ENCODE measurements around the gene NACC2. TPM values are rescaled to one million over a fixed set of nuclear protein-coding genes. Genes with fewer than 3 reads are reported as not detected.

NACC2 gene
- total RNA-seq, 2 experiments from 2014 or later = 4.2 to 5.2 TPM

DNA sequence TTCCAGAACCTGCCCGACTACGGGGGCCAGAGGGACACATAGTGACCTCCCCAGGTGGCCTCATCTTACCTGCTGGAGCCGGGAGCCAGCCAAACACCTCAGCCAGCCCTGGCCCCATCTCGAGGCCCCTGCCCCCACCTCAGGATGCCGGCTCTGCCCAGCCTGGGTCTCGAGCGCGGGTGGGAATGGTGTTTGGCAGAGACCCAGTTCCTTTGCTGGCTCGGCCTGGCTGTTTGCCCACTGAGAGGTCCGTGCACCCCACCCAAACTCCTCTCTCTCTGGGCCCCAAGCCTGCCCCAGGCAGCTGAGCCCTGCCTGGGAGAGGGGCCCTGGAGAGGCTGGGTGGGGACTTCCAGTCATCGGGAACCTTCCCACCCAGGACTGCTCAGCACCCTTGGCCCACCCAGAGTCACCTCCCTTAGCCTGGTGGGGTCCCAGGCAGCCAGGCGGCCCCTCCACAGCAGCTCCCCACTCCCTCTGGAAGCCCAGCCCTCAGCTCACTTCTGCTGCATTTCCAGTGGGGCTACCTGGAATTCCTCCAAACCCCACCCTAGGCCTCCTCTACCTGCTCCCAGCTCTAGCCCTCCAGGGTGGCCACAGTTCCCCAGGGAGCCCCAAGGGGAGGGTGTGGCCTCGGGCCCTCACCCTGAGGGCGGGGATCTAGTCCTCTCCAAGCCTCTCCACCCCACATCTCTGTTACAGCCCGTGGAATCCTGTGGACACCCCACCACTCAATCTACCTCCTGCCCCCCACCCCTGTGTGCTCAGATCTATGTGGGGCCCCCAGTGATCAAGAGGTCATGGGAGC, 91.5 kb downstream of the NACC2 start:
- no peak for DNase-seq
- Mint-ChIP-seq H3K9me3 (ENCODE audit: low read depth) (no peaks in the 10 kb centered on the region), H3K27ac (no peak overlapping the region), H3K4me1 (no peaks in the 10 kb centered on the region), H3K4me3 (no peak overlapping the region), H3K27me3 (no peaks in the 10 kb centered on the region), H3K36me3 (ENCODE audit: low read depth) (no peaks in the 10 kb centered on the region)
- intact Hi-C loops (cut with DNase I, micrococcal nuclease) = no loop called here
- ATAC-seq = no peak
- ChIA-PET POLR2A (no interaction called here), CTCF (no interaction called here)

- Mint-ChIP-seq H3K27me3 (no peaks in the 10 kb centered on the region), H3K4me3 (no peak overlapping the region), H3K27ac (no peak overlapping the region), H3K36me3 (ENCODE audit: low read depth) (no peaks in the 10 kb centered on the region), H3K4me1 (no peaks in the 10 kb centered on the region), H3K9me3 (ENCODE audit: low read depth) (no peaks in the 10 kb centered on the region)
- intact Hi-C loops (cut with DNase I, micrococcal nuclease) = no loop called here
- no peak for ATAC-seq
- ChIA-PET POLR2A (no interaction called here), CTCF (no interaction called here)
- no peak for DNase-seq
Measured at GRCh38 chr9:136002881-136003280, 92.2 kb downstream of the NACC2 start.

DNA sequence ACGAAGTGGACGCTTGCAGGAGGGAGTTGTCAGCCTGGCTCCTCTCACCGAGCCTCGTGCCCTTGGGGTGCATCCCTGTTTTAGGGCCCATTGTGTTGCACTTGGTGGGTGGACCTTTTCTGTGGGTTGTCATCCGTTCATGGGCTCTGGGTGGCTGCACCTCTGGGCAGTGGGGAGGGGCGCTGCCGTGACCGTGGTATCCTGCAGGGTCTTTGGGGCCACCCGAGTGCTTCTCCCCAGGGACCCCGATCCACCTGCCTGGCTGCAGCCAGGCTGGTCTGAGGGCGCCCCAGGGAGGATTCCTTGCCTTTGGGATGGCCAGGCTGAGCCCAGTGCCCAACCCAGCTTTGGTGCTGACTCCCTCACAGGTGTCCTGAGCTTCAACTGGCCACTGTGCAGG, 92.9 kb downstream of the NACC2 start:
- intact Hi-C loops (cut with DNase I, micrococcal nuclease) = no loop called here
- Mint-ChIP-seq H3K9me3 (ENCODE audit: low read depth) (no peaks in the 10 kb centered on the region), H3K27ac (no peak overlapping the region), H3K4me1 (no peaks in the 10 kb centered on the region), H3K36me3 (ENCODE audit: low read depth) (no peaks in the 10 kb centered on the region), H3K27me3 (no peaks in the 10 kb centered on the region), H3K4me3 (no peak overlapping the region)
- ATAC-seq (no peak), DNase-seq (no peak)
- CTCF ChIA-PET = no interaction called here
- POLR2A ChIA-PET = no interaction called here

DNA sequence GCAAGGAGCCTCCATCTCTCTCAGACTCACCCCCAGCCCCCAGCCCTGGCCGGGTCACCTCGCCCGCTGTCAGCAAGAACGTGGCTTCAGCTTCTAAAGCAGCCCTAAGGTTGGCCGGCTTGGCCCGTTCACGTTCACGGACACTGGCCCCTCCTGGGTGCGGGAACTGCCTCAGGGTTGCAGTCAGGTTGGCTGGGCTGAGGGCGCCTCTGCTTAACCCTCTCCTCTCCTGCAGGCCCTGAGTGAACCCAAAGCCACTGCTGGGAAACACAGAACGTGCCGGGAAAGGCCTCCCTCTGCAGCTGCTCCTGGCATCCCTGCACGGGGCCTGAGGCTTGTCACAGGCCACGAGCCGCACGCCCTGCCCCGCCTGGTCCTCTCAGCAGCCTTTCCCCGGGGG, 93.9 kb downstream of the NACC2 start:
- POLR2A ChIA-PET = no interaction called here
- DNase-seq = no peak
- no peak overlapping the region for H3K27ac Mint-ChIP-seq

DNA sequence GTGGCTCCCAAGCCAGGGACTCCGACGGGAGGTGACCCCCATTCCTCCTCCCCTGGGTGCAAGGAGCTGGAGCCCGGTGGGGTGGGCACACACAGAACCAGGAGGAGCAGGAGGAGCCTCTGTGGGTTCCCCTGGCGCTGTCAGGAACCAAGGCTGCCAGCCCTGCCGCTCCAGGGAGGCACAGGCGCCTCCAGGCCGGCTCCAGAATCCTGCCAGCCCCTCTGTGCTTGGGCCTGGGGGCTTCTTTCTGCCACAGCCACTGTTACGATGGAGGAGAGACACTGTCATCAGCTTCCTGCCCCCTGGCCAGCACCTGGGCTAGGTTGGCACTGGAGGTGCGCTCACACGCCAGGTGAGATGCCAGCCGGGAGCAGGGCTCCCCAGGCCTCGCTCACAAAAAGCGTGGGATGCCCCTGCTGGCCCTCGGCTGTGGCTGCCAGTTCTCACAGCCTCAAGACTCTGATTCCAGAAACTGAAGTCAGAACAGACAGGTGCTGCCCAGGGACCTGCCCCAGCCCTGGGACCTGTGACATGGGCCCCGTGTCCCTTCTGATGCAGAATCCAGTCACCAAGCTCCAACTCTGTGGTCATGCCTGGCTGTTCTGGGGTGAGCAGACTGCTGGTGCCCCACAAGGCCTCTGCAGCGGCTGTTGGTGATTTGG, 96.5 kb downstream of the NACC2 start:
- Mint-ChIP-seq H3K9me3 (ENCODE audit: low read depth) (no peaks in the 10 kb centered on the region), H3K27me3 (no peaks in the 10 kb centered on the region), H3K36me3 (ENCODE audit: low read depth) (no peaks in the 10 kb centered on the region), H3K4me3 (no peak overlapping the region), H3K27ac (no peak overlapping the region), H3K4me1 (no peaks in the 10 kb centered on the region)
- CTCF ChIA-PET = no interaction called here
- POLR2A ChIA-PET = no interaction called here
- intact Hi-C loops (cut with DNase I, micrococcal nuclease) = no loop called here
- ATAC-seq (no peak), DNase-seq (no peak)

More for the DNA sequence above, 93.9 kb downstream of the NACC2 start:
- intact Hi-C loops (cut with DNase I, micrococcal nuclease) = no loop called here
- no peaks in the 10 kb centered on the region for H3K9me3 Mint-ChIP-seq (ENCODE audit: low read depth)
- no peak for ATAC-seq
- CTCF ChIA-PET = no interaction called here
- H3K27me3 Mint-ChIP-seq = no peaks in the 10 kb centered on the region
- H3K4me3 Mint-ChIP-seq = no peak overlapping the region
- no peaks in the 10 kb centered on the region for H3K36me3 Mint-ChIP-seq (ENCODE audit: low read depth)
- H3K4me1 Mint-ChIP-seq = no peaks in the 10 kb centered on the region

DNA sequence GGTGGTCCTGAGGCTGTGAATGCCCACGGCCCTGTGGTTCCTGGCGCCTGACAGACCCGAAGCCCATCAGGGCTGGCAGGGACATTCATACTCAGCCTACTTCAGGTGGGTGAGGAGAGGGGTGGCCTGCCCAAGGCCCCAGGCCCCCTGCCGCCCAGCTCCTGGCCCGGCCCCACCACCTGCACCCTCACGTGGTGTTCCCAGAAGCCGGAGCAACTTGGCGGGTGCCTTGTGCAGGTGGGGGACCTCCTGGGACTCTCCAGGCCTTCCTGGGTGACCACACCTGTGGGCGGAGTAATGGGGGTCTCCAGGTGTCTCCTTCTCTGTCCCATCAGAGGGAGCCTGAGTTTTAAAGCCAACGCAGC, 97.1 kb downstream of the NACC2 start:
- Mint-ChIP-seq H3K4me3 (no peak overlapping the region), H3K27me3 (no peaks in the 10 kb centered on the region), H3K4me1 (no peaks in the 10 kb centered on the region), H3K9me3 (ENCODE audit: low read depth) (no peaks in the 10 kb centered on the region), H3K27ac (no peak overlapping the region), H3K36me3 (ENCODE audit: low read depth) (no peaks in the 10 kb centered on the region)
- ChIA-PET POLR2A (no interaction called here), CTCF (interaction anchor here (1.2 kb wide), 1 partner anchor 142 kb away, joined by 3 read pairs; no protein-coding TSS in a partner anchor)
- no peak for ATAC-seq
- DNase-seq = no peak
- intact Hi-C loops (cut with DNase I, micrococcal nuclease) = no loop called here

DNA sequence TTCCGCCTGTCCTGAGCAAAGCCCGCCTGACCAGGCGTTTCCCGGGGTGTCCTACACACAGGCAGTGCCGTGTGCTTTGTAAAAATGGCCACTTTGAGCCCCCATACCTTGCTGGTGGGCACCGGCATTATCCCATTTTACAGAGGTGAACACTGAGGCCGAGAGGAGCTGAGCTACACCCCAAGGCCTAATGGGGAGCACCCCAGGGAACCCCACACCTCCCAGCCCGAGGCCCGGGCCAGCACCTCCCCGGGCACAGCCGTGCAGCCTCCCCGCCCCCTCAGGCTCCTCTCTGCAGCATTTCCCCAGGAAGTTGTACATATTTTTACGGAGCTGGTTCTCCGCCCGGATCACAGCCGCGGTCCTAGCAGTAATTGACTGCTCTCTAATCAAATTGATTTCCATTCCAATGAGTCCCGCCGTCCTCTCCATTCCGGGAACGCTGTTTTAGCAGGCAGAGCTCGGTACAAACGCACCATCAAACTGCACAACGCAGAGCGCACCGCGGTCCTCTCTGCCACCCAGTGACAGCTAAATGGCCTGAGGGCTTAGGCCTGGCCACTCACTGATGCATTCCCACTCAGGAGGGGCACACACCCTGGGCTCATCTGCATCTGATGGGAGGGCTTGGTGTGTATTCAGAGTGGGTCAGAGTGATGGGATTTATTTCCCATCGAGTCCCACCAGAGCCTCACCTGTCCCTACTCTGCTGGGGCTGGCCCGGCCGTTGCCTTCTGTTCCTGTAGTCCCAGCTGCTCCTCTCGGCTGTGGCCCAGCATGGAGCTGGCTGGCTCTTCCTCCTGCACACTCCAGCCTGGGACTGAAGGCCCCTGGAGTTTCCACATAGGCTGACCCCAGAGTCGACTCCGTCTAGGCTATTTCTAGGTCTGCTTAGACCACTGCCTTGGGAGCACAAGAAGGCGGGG, 97.7 kb downstream of the NACC2 start:
- DNase-seq (no peak), ATAC-seq (no peak)
- no peak overlapping the region for H3K27ac Mint-ChIP-seq
- H3K4me1 Mint-ChIP-seq = peaks cover 5% of the 10 kb centered on the region
- H3K4me3 Mint-ChIP-seq = no peak overlapping the region
- POLR2A ChIA-PET = no interaction called here
- H3K27me3 Mint-ChIP-seq = no peaks in the 10 kb centered on the region
- no peaks in the 10 kb centered on the region for H3K36me3 Mint-ChIP-seq (ENCODE audit: low read depth)
- intact Hi-C loops (cut with DNase I, micrococcal nuclease) = no loop called here
- no peaks in the 10 kb centered on the region for H3K9me3 Mint-ChIP-seq (ENCODE audit: low read depth)
- CTCF ChIA-PET = interaction anchor here (1.2 kb wide), 1 partner anchor 143 kb away, joined by 3 read pairs; no protein-coding TSS in a partner anchor

GRCh38 chr9:135995816-135996215, 99.3 kb downstream of the NACC2 start:
- Mint-ChIP-seq H3K27ac (no peak overlapping the region), H3K27me3 (no peaks in the 10 kb centered on the region), H3K4me1 (peaks cover 10% of the 10 kb centered on the region), H3K4me3 (no peak overlapping the region), H3K9me3 (ENCODE audit: low read depth) (no peaks in the 10 kb centered on the region), H3K36me3 (ENCODE audit: low read depth) (no peaks in the 10 kb centered on the region)
- ChIA-PET CTCF (no interaction called here), POLR2A (no interaction called here)
- intact Hi-C loops (cut with DNase I, micrococcal nuclease) = no loop called here
- DNase-seq (no peak), ATAC-seq (no peak)

DNA sequence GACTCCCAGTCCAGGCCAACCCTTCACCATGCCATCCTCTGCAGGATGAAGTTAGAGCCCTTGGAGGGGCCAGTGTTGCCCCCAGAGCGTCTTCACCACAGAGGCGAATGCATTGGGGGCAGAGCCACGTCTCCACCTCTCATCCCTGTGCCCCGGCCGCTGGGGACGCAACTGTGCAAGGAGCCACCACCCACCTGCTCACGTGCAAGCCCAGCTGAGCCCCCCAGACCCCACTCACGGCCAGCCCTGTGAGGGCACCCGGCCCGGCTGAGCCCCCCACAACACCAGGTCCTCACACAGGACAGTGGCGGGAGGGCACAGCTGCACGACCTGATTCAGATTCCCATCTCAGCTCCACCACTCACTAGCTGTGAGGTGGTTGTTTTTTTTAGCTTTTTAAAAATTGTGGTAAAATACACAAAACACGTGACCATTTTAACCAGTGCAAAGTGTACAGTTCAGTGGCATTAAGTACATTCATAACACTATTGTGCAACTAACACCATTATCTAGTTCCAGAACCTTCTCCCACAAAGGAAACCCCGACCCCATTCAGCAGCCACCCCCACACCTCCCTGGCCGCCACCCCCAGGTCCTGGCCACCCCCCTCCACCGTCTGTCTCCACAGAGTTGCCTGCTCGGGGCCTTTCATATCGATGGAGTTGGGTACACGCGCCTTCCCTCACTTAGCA, 100.4 kb downstream of the NACC2 start:
- H3K27me3 Mint-ChIP-seq = no peaks in the 10 kb centered on the region
- ATAC-seq (no peak), DNase-seq (no peak)
- no peak overlapping the region for H3K27ac Mint-ChIP-seq
- H3K4me1 Mint-ChIP-seq = peaks cover 16% of the 10 kb centered on the region
- intact Hi-C loops (cut with DNase I, micrococcal nuclease) = loop anchor here in 1 of 2 experiments (5.0 kb wide), 2 partner anchors 113 to 1967 kb away; partner anchors contain the start of gene BRD3OS
- POLR2A ChIA-PET = no interaction called here
- no peaks in the 10 kb centered on the region for H3K36me3 Mint-ChIP-seq (ENCODE audit: low read depth)
- no peaks in the 10 kb centered on the region for H3K9me3 Mint-ChIP-seq (ENCODE audit: low read depth)
- no peak overlapping the region for H3K4me3 Mint-ChIP-seq
- CTCF ChIA-PET = no interaction called here

- H3K4me1 Mint-ChIP-seq = peaks cover 17% of the 10 kb centered on the region
- intact Hi-C loops (cut with DNase I, micrococcal nuclease) = loop anchor here in 1 of 2 experiments (5.0 kb wide), 2 partner anchors 113 to 1967 kb away; partner anchors contain the start of gene BRD3OS
- ChIA-PET CTCF (no interaction called here), POLR2A (interaction anchor here (0.6 kb wide), 1 partner anchor 33 kb away, joined by 4 read pairs; the partner anchor contains the start of gene UBAC1)
- DNase-seq (no peak), ATAC-seq (no peak)
- no peaks in the 10 kb centered on the region for H3K27me3 Mint-ChIP-seq
- H3K36me3 Mint-ChIP-seq (ENCODE audit: low read depth) = no peaks in the 10 kb centered on the region
- no peaks in the 10 kb centered on the region for H3K9me3 Mint-ChIP-seq (ENCODE audit: low read depth)
- H3K27ac Mint-ChIP-seq = no peak overlapping the region
- no peak overlapping the region for H3K4me3 Mint-ChIP-seq
Measured at GRCh38 chr9:135993765-135994500, 101.2 kb downstream of the NACC2 start.

All from activated CD4-positive, alpha-beta T cell treated with anti-CD3 and anti-CD28 coated beads for 36 hours (primary cell).